Activated naive CD4-positive, alpha-beta T cell (primary cell): ENCODE results near the gene SMAD3.

Experiments
- DNase-seq, 4 experiments: peaks; one replicate each; lab custom pipeline; 2025; lab: John Stamatoyannopoulos, UW

Gene SMAD3

GRCh38 chr15:67199881-67200763 is 134.7 kb downstream of the SMAD3 start:
- no peak for DNase-seq

- DNase-seq: no peak
Measured at GRCh38 chr15:67201136-67201535, 135.7 kb downstream of the SMAD3 start.

GRCh38 chr15:67202091-67202490 is 136.7 kb downstream of the SMAD3 start:
- no peak for DNase-seq

- DNase-seq: no peak
Measured at GRCh38 chr15:67202991-67203390, 137.6 kb downstream of the SMAD3 start.

- DNase-seq: no peak
Measured at GRCh38 chr15:67207555-67208207, 142.3 kb downstream of the SMAD3 start.

- no peak for DNase-seq
Measured at GRCh38 chr15:67208396-67208795, 143.0 kb downstream of the SMAD3 start.

- DNase-seq: no peak
Measured at GRCh38 chr15:67210555-67211168, 145.3 kb downstream of the SMAD3 start.

GRCh38 chr15:67212684-67213367 is 147.4 kb downstream of the SMAD3 start:
- DNase-seq: no peak

- no peak for DNase-seq
Measured at GRCh38 chr15:67215102-67215501, 149.7 kb downstream of the SMAD3 start.

GRCh38 chr15:67216859-67217258 is 151.5 kb downstream of the SMAD3 start:
- DNase-seq: no peak

GRCh38 chr15:67218428-67218827 is 153.0 kb downstream of the SMAD3 start:
- DNase-seq: no peak

- no peak for DNase-seq
Measured at GRCh38 chr15:67219288-67219687, 153.9 kb downstream of the SMAD3 start.

GRCh38 chr15:67224889-67225288 is 159.5 kb downstream of the SMAD3 start:
- no peak for DNase-seq

GRCh38 chr15:67225336-67225735 is 159.9 kb downstream of the SMAD3 start:
- no peak for DNase-seq

GRCh38 chr15:67227431-67227830 is 162.0 kb downstream of the SMAD3 start:
- no peak for DNase-seq

- DNase-seq: no peak
Measured at GRCh38 chr15:67227846-67228245, 162.4 kb downstream of the SMAD3 start.

GRCh38 chr15:67228286-67228685 is 162.9 kb downstream of the SMAD3 start:
- no peak for DNase-seq

- no peak for DNase-seq
Measured at GRCh38 chr15:67230504-67230903, 165.1 kb downstream of the SMAD3 start.

GRCh38 chr15:67232591-67232990 is 167.2 kb downstream of the SMAD3 start:
- no peak for DNase-seq

- DNase-seq: no peak
Measured at GRCh38 chr15:67240235-67241131, 175.1 kb downstream of the SMAD3 start.

GRCh38 chr15:67241132-67241855 is 175.9 kb downstream of the SMAD3 start:
- DNase-seq: no peak
